Tibial artery (tissue), 4 donors: ENCODE data around the gene BPIFB2.

Source experiments
- DNase-seq, 2 donors: peaks; one replicate each; pipeline ENCODE4 v3.0.0-alpha.2; 2019
- H3K27ac ChIP-seq, 2 donors: fragments of 200-600 bp; sonication (generic) in 1 of 2; 1 replicate in 1 of 2; 2 replicates in 1 of 2; pipeline ENCODE4 v1.5.1; 2018 to 2019; ENCODE audit warnings: mild to moderate bottlenecking in 1 of 2
- H3K27me3 ChIP-seq, 2 donors: fragments of 200-600 bp; sonication (generic) in 1 of 2; one replicate each; pipeline versions ENCODE4 v1.5.1 to v1.6.0; 2016 to 2019
- H3K36me3 ChIP-seq, 3 donors: fragments of 200-600 bp; sonication (generic) in 2 of 3; one replicate each; pipeline ENCODE4 v1.5.1; 2016 to 2019; ENCODE audit warnings: mild to moderate bottlenecking in 2 of 3
- H3K4me1 ChIP-seq, 4 donors: fragments of 200-600 bp; sonication (generic) in 2 of 4; 1 replicate in 3 of 4; 2 replicates in 1 of 4; pipeline ENCODE4 v1.5.1; 2016 to 2019
- H3K4me3 ChIP-seq, 2 donors: fragments of 200-600 bp; sonication (generic) in 1 of 2; 1 replicate in 1 of 2; 2 replicates in 1 of 2; pipeline ENCODE4 v1.5.1; 2018 to 2019; ENCODE audit warnings: mild to moderate bottlenecking in 2 of 2
- H3K9me3 ChIP-seq, 3 donors: fragments of 200-600 bp; sonication (generic) in 1 of 3; one replicate each; pipeline ENCODE4 v1.5.1; 2016 to 2019
- intact Hi-C: fragments of 100-400 bp; cut with DNase I; formaldehyde crosslinking; loops from one replicate; pipeline ENCODE4 v1.15.0; 2023; ENCODE audit warnings: low total_unique reads
- TF ChIP-seq, protein P1 (sequence below), 2 experiments: fragments of 200-600 bp in 1 of 2; fragments of 450-650 bp in 1 of 2; IDR thresholded peaks; one replicate each; pipeline ENCODE4 v1.5.1; 2017 to 2019; ENCODE audit warnings: antibody characterized with exemption in 2 of 2, mild to moderate bottlenecking in 1 of 2, moderate library complexity in 1 of 2

Gene BPIFB2

DNA sequence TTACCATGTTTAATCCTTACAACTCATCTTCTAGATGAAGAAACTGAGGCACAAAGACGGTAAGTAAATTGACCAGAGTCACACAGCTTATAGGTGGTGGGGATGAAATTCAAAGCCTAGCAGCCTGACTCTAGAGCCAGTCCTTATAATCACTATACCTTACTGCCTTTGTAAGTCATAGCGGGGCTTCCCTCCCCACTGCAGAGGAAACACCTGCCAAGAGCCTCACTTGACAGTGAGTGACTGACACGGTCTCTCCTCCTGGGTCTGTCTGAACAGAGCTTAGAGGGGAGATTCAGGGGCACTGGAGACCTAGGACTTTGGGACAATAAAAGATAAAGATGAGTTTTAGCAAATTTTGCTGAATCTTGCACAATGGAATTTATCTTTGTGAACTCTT, 16.1 kb upstream of the BPIFB2 start:
- Histone ChIP-seq H3K36me3 (no peaks in the 10 kb centered on the region), H3K27me3 (peaks cover 0 to 28% of the 10 kb centered on the region in 2 donors), H3K4me1 (no peaks in the 10 kb centered on the region), H3K4me3 (no peak overlapping the region), H3K27ac (no peak overlapping the region), H3K9me3 (no peaks in the 10 kb centered on the region)
- intact Hi-C loops: no loop called here
- DNase-seq: no peak
- TF ChIP-seq, protein P1, sequence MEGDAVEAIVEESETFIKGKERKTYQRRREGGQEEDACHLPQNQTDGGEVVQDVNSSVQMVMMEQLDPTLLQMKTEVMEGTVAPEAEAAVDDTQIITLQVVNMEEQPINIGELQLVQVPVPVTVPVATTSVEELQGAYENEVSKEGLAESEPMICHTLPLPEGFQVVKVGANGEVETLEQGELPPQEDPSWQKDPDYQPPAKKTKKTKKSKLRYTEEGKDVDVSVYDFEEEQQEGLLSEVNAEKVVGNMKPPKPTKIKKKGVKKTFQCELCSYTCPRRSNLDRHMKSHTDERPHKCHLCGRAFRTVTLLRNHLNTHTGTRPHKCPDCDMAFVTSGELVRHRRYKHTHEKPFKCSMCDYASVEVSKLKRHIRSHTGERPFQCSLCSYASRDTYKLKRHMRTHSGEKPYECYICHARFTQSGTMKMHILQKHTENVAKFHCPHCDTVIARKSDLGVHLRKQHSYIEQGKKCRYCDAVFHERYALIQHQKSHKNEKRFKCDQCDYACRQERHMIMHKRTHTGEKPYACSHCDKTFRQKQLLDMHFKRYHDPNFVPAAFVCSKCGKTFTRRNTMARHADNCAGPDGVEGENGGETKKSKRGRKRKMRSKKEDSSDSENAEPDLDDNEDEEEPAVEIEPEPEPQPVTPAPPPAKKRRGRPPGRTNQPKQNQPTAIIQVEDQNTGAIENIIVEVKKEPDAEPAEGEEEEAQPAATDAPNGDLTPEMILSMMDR (IDR thresholded peaks at IDR 0.05): no peak

DNA sequence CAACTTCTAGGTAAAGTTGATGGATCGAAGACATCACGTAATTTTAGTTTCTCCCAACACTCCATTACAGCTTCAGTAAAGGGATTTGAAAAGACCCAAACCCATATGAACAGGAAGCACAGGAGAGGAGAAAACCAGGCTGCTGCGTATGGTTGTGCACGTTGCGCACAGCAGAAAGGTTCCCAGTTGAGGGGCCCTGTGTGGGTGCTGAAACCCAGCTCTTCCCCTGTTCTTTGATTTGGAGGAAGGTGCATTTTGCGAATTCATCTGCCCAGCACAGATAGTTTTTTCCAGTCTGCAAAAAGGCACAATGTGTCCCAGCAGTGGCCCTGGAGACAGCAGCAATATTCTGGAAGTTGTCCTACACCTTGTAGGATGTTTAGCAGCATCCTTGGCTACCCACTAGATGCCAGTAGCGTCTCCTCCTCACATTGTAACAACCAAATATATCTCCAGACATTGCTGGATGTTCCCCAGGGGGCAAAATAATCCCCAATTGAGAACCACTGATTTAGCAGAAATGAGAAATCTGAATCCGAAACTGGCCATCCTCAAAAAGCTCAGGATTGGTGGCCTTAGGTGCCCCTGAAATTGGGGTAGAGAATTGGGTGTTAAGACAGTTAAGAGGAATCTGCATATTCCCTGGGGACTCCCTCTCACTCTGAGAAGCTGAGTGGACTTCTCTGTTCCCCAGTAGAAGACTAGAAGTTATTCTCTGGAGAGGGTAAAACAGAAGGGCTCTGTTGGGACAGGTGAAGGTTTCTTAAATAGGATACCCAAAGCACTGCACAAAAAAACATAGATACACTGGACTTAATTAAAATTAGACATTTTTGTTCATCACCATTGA, 15.5 kb upstream of the BPIFB2 start:
- Histone ChIP-seq H3K27ac (no peak overlapping the region), H3K4me3 (no peak overlapping the region), H3K27me3 (peaks cover 0 to 22% of the 10 kb centered on the region in 2 donors), H3K4me1 (no peaks in the 10 kb centered on the region), H3K9me3 (no peaks in the 10 kb centered on the region), H3K36me3 (no peaks in the 10 kb centered on the region)
- TF ChIP-seq, protein P1 (IDR thresholded peaks at IDR 0.05): no peak
- intact Hi-C loops: no loop called here
- DNase-seq: no peak

DNA sequence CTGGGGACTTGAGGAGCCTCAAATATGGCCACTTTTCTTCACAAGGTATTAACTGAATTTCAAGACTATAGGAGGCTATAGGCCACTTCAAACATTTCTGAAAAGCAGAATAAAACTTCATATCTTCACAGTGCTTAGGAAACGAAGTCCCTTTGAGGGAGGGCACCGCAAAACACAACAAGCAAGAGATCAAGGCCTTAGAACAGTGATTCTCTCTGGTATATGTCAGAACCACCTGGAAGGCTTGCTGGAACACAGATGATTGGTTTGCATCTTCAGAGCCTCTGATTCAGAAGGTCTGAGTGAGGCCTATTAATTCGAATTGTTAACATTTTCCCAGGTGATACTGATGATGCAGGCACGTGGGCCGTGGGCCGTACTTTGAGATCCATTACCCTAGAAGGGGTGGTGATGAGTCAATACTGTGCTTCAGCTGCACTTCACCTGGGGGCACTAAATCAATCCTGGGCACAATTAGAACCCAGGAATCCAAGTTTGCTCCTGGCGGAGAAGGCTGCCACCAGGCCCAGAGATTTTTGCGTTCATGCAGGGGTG, 13.9 kb upstream of the BPIFB2 start:
- Histone ChIP-seq H3K36me3 (no peaks in the 10 kb centered on the region), H3K4me3 (no peak overlapping the region), H3K27ac (no peak overlapping the region), H3K27me3 (peaks cover 0 to 23% of the 10 kb centered on the region in 2 donors), H3K9me3 (no peaks in the 10 kb centered on the region), H3K4me1 (no peaks in the 10 kb centered on the region)
- DNase-seq: no peak
- intact Hi-C loops: no loop called here
- TF ChIP-seq, protein P1 (IDR thresholded peaks at IDR 0.05): no peak

DNA sequence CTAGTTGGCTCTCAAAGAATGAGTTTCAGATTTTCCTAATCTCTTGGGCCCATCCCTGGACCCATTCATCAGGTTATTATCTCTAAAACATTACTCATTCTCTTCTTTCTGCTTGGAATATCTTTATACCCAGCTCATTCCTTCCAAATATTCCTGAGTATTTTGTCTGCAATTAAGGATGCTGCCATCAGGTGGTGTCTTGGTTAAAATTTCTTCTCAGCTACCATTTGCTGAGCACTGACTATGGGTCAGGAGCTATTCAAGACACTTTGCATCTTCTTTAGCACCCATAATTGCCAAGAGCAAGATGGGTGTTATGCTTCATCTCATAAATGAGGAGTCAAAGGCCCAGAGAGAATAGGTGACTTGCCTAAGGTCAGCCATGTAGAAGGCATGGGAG, 11.7 kb upstream of the BPIFB2 start:
- H3K9me3 ChIP-seq: no peaks in the 10 kb centered on the region
- peaks cover 0 to 10% of the 10 kb centered on the region in 2 donors for H3K27me3 ChIP-seq
- no peak overlapping the region for H3K4me3 ChIP-seq
- intact Hi-C loops: no loop called here
- no peaks in the 10 kb centered on the region for H3K36me3 ChIP-seq
- no peak for DNase-seq
- TF ChIP-seq, protein P1 (IDR thresholded peaks at IDR 0.05): no peak
- H3K27ac ChIP-seq: no peak overlapping the region
- no peaks in the 10 kb centered on the region for H3K4me1 ChIP-seq

DNA sequence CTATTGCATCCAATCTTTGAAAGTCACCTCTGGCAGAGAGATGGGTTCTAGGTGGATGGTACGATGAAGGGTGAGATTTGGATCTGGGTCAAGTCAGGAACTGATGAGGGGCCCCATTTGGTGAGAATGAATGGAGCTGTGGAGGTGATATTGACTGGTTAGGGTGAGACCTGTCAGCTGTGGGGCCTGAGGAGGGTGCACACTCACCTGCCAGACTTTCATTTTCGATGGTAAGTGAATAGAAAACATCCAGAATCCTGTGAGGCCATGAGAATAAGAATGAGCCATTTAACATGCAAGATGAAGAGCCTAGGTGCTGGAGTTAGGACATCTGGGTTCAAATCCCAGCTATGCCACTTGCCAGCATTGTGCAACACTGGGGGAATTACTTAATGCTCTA, 10.1 kb upstream of the BPIFB2 start:
- H3K27me3 ChIP-seq: peaks cover 0 to 3% of the 10 kb centered on the region in 2 donors

More for the DNA sequence above, 10.1 kb upstream of the BPIFB2 start:
- Histone ChIP-seq H3K4me3 (no peak overlapping the region), H3K36me3 (no peaks in the 10 kb centered on the region), H3K27ac (no peak overlapping the region), H3K9me3 (no peaks in the 10 kb centered on the region), H3K4me1 (no peaks in the 10 kb centered on the region)
- TF ChIP-seq, protein P1 (IDR thresholded peaks at IDR 0.05): no peak
- intact Hi-C loops: no loop called here
- no peak for DNase-seq
